SK-N-SH (cell line): ENCODE data around the gene RIN3.

Source experiments
- CTCF ChIP-seq: fragments of 200-600 bp; sonication (generic); IDR thresholded peaks from 2 replicates; pipeline ENCODE4 v1.6.1; 2017; ENCODE audit warnings: antibody characterized with exemption, mild to moderate bottlenecking, moderate library complexity
- FOXM1 ChIP-seq: IDR thresholded peaks from 2 replicates; pipeline ENCODE4 v1.4.0; 2012; ENCODE audit warnings: low read depth, mild to moderate bottlenecking
- NFIC ChIP-seq: IDR thresholded peaks from 2 replicates; pipeline ENCODE4 v1.4.0; 2012; ENCODE audit warnings: borderline replicate concordance
- POLR2AphosphoS5 ChIP-seq: IDR thresholded peaks from 2 replicates; pipeline ENCODE4 v1.6.1; 2012; ENCODE audit warnings: low read depth, low read length
- RFX5 ChIP-seq: IDR thresholded peaks from 2 replicates; pipeline ENCODE4 v1.6.1; 2012; ENCODE audit warnings: mild to moderate bottlenecking, improper control_type of control experiment, low read length
- TCF12 ChIP-seq: IDR thresholded peaks from 2 replicates; pipeline ENCODE4 v1.4.0; 2012
- TEAD4 ChIP-seq: IDR thresholded peaks from 2 replicates; pipeline ENCODE4 v1.4.0; 2012; ENCODE audit warnings: mild to moderate bottlenecking, borderline replicate concordance; ENCODE audit not compliant: insufficient read depth
- TF ChIP-seq, protein P1 (sequence below): IDR thresholded peaks from 2 replicates; pipeline ENCODE4 v1.6.1; 2012; ENCODE audit warnings: mild to moderate bottlenecking, low read depth, low read length, moderate library complexity

DNA sequence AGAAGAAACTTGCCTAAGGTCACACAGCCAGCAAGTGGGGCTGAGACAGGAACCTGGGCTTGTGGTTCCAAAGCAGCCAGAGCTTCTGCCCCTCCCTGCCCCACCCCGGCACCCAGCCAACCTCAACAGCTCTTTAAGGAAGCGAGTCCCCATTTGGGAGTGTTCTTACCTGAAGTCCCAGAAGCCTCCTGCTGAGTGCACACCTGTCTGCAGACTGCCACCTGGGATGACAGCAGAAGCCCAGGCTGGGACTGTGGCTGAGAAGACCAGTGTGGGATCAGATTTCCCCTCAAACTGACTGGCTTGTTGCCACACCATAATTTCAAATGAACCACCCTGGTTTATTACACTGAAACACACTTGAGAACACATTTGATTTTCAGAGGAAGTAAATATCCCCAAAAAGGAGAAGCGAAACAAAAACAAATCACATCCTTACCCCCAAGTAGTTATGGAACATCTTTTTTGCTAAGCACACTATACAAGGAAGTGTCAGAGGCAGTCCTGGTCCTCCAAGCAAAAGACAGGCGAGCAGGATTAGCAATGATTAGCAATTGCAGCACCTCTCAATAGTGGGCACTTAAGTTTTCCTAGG, 6.3 kb upstream of the RIN3 start:
- TF ChIP-seq CTCF (no peak), RFX5 (no peak), TEAD4 (no peak), TCF12 (no peak), FOXM1 (no peak), POLR2AphosphoS5 (no peak), NFIC (no peak)
- TF ChIP-seq, protein P1, sequence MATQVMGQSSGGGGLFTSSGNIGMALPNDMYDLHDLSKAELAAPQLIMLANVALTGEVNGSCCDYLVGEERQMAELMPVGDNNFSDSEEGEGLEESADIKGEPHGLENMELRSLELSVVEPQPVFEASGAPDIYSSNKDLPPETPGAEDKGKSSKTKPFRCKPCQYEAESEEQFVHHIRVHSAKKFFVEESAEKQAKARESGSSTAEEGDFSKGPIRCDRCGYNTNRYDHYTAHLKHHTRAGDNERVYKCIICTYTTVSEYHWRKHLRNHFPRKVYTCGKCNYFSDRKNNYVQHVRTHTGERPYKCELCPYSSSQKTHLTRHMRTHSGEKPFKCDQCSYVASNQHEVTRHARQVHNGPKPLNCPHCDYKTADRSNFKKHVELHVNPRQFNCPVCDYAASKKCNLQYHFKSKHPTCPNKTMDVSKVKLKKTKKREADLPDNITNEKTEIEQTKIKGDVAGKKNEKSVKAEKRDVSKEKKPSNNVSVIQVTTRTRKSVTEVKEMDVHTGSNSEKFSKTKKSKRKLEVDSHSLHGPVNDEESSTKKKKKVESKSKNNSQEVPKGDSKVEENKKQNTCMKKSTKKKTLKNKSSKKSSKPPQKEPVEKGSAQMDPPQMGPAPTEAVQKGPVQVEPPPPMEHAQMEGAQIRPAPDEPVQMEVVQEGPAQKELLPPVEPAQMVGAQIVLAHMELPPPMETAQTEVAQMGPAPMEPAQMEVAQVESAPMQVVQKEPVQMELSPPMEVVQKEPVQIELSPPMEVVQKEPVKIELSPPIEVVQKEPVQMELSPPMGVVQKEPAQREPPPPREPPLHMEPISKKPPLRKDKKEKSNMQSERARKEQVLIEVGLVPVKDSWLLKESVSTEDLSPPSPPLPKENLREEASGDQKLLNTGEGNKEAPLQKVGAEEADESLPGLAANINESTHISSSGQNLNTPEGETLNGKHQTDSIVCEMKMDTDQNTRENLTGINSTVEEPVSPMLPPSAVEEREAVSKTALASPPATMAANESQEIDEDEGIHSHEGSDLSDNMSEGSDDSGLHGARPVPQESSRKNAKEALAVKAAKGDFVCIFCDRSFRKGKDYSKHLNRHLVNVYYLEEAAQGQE, result no peak
